G401 (cell line): ENCODE data around the gene SLC30A1. TPM values are rescaled to one million over a fixed set of nuclear protein-coding genes. Genes with fewer than 3 reads are reported as not detected.
"Not testable (repeated sequence)": the region's sequence is repeated elsewhere in the genome, so short reads cannot be mapped to it uniquely, and the experiment has no call there.

Source experiments
- DNase-seq: peaks from one replicate; pipeline ENCODE4 v3.0.0-alpha.2; 2015; ENCODE audit warnings: low spot score
- in situ Hi-C: cut with HindIII; loops from 2 replicates; pipeline ENCODE4 v1.10.0; 2016; ENCODE audit warnings: low sequenced_read_pairs, mixed read lengths
- total RNA-seq: library from RNA; depleted of rRNA; stranded (reverse); fragments of >200 nt; shearing (Covaris generic); gene quantifications from 2 replicates; pipeline ENCODE4 v1.2.3, GENCODE V29; 2014; rRNA removed

SLC30A1 gene, protein sequence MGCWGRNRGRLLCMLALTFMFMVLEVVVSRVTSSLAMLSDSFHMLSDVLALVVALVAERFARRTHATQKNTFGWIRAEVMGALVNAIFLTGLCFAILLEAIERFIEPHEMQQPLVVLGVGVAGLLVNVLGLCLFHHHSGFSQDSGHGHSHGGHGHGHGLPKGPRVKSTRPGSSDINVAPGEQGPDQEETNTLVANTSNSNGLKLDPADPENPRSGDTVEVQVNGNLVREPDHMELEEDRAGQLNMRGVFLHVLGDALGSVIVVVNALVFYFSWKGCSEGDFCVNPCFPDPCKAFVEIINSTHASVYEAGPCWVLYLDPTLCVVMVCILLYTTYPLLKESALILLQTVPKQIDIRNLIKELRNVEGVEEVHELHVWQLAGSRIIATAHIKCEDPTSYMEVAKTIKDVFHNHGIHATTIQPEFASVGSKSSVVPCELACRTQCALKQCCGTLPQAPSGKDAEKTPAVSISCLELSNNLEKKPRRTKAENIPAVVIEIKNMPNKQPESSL
- total RNA-seq, result 14.3 and 16.6 TPM in 2 replicates

DNA sequence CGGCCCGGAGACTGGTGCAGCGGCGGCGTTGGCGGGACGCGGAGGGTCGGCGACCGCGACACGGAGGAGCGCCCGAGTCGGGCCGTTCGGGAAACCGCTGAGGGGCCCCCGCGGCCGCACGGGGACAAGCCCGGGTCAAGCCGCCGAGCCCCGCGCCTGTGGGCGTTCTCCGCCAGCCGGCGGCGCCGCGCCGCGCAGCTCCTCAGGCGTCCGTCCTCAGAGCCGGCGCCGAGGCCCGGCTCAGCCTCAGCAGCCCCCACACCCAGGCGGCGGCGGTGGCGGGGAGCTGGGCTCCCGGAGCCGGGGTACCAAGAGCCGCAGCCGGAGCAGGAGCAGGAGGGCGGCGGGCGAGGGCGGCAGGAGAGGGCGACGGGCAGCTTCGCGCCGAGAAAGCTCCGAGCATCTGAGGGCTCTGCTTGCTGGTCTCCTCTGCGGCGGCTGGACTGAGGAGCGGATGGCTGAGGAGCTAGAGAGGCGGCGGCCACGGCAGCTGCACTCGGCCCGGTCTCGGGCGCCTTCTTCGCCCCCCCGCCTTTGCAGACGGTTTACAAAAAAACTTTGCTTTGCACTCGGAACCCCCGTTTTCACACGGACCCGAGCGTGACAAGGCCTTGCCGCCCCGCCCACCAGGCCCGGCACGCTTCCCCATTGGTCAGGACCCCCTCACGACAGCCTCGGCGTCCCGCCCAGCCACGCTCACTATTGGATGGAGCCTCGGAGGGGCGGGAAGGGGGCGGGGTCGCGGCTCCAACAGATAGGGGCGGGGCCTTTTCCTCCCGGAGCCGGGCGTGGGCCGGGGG lies at the start of gene SLC30A1:
TSS of gene SLC30A1 (minus strand) at position 522 of the 800 bp plus-strand sequence. CDS start 549 bp downstream, outside the sequence.
- in situ Hi-C loops, result no loop called here
- peak; percentile 98 for DNase-seq

DNA sequence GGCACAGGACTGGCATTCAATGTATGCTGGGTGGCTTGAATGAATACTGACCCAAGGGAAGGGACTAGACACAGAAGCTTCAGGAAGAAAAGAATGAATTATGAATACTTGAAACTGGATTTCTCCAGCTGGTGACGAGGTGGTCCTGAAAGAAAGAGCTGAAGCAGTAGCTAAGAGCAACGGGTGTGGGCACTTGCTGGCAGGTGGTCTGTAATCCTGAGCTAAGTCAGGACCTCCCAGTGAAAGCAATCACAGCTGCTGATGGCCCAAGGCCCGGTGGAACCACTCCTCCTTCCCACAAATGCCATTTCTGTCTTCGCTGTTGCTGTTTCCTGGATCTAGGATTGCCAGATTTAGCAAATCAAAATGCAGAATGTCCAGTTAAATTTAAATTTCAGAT lies 49.5 kb upstream of the SLC30A1 start:
- DNase-seq, result no peak
- in situ Hi-C loops, result no loop called here

DNA sequence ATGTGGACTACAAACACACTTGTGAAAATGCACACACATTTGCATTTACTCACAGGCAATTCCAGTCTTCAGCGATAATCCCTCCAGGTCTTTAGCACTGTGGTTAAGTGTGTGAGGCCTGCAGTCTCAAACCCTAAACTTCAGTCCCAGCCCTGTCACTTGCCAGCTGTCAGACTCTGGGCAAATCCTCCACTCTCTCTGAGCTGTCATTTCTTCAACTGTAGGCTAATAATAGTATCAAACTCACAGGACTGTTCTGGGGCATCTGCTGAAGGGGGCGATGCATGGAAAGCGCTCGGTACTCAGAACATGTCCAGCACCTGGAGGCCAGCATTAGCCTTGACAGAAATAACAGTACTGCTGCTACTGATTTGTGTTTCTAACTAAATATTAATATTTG lies 48.3 kb upstream of the SLC30A1 start:
- no peak for DNase-seq
- in situ Hi-C loops, result no loop called here

DNA sequence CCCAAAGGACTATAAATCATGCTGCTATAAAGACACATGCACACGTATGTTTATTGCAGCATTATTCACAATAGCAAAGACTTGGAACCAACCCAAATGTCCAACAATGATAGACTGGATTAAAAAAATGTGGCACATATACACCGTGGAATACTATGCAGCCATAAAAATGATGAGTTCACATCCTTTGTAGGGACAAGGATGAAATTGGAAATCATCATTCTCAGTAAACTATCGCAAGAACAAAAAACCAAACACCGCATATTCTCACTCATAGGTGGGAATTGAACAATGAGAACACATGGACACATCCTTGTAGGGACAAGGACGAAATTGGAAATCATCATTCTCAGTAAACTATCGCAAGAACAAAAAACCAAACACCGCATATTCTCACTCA lies 46.9 kb upstream of the SLC30A1 start:
- in situ Hi-C loops, DNase-seq: not testable (repeated sequence)

DNA sequence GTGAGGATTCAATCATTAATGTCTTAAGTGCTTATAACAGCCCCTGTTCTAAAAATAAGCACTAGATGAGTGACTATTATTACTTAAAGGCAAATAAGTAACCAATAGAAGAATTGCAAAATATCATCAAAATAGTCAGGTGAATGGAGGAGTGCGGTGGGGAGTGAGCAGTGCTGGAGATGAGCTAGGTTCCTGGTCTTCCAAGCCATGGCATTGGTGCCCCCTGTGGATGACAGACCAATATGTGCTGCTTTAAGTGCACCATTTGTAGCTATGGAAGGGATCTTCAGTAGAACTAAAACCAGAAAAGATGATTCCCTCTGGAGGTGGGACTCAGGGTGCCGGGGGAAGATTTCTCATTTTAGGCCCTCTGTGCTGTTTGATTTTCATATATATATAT lies 46.1 kb upstream of the SLC30A1 start:
- DNase-seq, result no peak
- in situ Hi-C loops, result no loop called here

DNA sequence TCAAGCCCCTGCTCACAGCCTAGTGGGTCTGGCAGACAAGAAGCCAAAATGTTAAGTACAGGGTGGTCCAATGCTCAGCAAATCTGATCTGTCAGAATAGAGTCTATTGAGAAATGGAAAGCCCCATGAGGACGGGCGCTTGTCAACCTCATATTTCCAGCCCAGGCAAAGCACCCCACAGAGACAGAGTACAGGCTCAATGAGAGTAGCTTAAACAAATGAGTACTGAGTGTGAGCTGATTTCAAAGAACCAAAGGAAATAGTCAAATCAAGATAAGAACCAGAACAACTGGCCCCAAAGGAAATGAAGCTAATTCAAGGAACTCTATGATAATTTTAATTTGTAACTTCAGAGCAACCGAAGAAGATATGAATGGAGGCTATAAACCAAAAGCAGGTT lies 44.6 kb upstream of the SLC30A1 start:
- in situ Hi-C loops, result no loop called here
- no peak for DNase-seq

DNA sequence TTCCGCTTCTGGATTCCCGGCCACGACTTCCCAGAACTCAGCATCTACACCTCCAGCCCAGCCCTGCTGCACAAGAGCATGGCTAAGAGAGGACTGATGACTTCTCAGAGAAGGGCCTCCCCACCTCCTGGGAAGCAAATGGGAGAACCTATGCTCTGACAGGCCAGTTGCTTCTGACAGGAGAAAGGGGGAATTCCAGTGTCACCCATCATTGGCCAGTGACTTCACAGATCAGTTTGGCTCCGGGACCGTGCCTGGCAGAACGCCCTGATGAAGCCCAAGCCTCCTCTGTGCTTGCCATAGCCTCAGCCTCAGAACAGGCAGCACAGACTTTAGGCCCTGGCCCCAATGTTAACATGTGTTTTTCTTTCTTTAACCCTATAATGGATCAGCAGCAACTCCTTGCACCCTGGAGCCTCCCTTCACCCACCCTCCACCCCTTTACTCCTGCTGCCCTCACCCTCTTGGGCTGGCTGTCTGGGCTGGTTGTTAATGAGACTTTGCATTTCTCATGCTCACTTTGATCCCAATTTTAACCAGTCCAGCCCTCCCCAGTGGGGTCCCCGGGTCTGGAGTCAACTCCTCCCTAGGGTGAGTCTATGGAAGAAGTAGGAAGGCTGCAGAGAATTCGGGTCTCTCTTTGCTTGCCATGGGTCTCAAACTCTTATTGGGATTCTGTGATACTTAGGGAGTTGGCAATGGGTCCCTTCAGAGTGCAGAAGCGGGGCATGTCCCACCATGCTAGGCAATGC lies 42.7 kb upstream of the SLC30A1 start:
- in situ Hi-C loops, result no loop called here
- no peak for DNase-seq

DNA sequence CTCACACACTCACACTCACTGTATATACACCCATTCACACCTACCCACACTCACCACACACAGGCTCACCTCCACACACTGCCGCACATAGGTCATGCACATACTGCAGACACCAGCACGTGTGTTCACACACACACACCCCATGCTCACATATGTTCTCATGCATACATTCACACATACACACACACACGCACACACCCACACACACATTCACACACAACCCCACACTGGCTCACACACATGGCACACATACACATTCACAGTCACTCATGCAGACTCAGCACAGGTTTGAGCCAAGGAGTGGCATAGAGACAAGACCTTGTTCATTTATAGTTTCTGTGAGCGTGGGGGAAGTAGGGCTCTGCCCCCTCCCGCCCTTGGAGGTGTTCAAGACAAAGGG lies 41.1 kb upstream of the SLC30A1 start:
- in situ Hi-C loops, result no loop called here
- DNase-seq, result no peak

DNA sequence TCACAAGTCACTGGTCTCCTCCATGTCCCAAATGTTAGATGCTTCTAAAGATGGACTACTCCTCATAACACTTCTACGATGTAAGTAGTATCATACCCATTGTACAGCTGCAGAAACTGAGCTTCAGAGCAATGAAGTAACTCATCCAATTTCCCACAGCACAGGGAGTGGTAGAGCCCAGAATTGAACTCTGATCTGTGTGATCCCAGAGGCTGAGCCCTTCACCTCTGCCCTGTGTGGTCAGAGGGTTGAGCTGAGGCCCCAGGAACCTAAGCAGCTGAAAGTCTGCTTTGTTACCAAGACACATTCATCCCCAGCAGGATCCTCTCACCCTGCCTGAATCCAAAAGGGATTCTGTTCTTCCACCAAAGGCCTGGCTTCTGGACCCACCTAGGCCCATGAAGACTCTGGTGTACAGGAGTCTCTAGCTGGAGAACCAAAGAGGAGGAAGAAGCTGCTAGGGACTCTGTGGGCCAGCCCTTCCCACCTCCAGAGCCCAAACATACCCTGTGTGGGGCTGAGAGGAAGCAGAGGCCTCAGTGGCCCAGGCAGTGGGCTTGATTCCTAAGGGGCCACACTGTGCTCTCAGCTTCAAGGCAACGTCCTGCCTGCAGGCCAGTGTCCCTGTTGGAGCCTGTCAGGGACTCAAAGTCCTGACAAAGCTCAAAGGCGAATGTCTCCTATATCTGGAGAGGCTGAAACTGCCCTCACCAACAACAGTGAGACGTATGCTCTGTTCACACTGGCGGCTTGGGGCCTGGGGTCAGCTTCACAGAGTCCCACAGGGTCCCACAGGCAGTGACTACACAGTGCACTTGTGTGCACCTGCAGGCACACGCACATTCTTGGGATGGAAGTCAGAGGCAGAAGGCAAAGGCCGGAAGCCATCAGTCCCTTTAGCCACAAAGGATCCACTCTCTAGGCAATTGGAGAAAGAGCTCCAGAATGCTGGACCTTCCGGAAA lies 40.4 kb upstream of the SLC30A1 start:
- DNase-seq, result no peak
- in situ Hi-C loops, result no loop called here

DNA sequence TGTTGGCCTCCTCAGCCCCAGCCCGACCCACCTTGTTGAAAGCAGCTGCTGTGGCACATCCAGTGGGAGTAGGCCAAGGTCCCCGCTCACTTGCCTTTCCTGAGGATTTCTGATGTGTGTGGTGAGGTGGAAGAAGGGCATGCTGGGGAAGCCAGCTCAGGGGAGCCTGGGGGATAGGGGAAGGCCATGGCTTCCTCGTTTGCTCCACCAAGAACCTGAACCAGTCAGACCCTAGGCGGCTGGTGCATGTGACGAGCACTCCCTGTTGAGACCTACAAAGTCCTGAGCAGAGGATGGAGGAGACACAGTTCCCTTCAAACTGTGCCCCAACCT lies 38.0 kb upstream of the SLC30A1 start:
- DNase-seq, result no peak
- in situ Hi-C loops, result no loop called here

DNA sequence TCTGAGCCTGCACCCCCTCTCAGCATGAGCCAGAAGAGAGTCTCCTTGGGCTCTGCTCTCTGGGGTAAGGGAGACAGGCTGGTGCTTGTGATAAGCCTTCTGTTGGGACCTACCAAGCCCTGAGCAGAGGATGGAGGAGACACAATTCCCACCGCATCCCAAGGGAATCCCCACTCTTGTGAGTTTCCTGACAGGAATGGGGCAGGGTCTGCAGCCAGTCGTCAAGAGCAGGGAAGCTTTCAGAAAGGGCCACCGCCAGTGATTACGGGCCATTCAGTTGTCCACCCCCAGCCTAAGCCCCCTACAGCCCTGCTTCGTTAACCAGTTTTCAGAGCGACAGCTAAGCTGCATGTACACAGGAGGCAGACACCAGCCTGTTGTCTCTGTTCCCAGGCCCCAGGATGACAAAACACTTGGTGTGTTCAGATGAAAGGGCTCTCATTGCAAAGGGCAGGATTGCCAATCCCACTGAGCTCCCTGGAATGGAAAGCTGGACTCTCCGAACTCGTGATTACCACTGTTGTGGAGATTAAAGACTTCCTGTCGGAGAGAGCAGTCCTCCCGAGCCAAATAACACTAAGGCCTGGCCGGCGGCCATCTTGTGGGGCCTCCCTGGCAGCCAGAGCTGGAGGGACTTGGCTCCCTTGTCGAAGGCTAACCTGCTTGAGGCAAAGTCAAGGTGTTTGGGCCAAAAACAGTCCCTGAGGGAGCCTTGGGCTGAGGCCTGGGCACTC lies 37.4 kb upstream of the SLC30A1 start:
- in situ Hi-C loops, result no loop called here
- peak; percentile 90 for DNase-seq

DNA sequence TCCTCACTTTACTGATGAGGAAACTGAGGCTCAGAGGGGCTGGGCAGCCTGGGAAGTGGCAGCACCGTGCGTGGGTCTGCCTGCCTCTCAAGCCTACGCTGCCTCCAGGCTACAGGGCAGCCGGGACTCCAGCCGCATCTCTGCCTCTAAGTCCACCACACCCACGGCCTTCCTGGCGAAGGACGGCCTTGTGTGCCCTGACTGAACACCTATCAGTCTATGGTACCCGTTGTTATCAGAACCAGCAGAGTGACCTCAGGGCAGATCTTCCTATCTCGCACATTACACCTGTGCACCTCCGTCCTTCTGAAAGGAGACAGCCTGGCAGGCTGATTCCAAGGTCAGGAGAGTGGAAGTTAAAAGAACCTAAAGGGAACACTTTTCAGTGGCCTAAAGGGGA lies 35.7 kb upstream of the SLC30A1 start:
- in situ Hi-C loops, result no loop called here

DNA sequence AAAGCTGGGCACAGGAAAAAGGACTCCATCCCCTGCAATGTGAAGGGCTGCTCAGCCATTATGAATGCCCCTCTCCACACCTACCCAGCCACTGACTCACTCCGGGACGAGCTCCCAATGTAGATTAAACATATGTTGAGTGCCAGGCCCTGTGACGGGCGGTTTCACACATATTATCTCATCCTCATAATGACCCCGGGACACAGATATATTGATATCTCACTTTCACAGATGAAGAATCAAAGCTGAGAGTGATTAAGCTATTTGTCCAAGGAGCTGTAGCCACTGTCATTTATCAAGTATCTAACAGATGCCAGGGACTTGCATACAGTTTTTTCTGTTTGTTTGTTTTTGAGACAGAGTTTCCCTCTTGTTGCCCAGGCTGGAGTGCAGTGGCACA lies 35.0 kb upstream of the SLC30A1 start:
- in situ Hi-C loops, result no loop called here
- no peak for DNase-seq

More for the DNA sequence above, 35.7 kb upstream of the SLC30A1 start:
- DNase-seq, result no peak

DNA sequence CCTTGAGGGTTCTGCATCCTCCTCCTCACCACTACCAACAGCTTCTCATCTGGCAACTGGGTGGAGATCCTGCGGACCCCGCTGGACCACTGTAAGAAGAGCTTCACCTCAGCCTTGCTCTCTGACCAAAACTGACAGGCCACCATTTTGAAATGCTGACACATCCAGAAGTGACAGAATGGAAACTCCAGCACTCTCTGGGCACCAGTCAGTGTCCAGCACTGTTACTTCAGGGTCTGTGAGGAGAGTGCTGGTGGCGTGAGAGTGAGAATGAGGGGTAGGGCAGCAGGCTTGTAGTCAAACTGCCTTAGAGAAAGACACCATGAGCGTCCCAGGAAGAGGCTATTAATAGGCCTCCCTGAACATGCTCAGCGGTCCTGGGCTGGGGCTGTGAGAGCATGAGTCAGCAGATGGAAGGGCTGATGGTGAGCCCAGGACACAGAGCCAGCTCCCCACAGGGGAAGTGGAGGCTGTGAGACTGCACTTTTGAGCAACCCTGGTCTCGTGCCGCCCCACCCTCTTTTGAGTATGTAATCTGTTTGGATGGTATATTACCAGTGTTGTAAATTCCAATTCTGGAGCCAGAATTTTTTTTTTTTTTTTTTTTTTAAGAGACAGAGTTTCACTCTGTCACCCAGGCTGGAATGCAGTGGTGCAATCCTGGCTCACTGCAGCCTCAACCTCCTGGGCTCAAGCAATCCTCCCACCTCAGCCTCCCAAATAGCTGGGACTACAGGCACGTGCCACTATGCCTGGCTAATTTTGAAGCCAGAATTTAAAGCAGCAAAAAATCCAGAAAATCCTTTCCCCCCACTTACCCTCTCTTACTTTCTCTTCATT lies 34.4 kb upstream of the SLC30A1 start:
- DNase-seq, result peak; percentile 40
- in situ Hi-C loops, result no loop called here

DNA sequence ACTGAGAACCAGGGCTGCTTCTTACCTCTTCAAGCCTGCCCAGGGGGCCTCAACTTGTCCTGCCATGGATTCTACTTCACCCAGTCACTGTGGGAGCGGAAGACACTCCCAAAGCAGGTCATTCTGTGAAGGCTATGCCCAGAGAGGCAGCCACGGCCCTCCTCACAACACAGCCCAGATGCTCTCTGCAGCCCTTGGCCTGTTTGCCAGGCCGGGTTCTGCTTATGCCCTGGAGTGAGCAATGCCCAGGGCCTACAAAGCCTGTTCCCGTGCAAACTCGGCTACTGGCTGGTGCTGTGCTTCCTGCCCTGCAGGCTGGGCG lies 33.8 kb upstream of the SLC30A1 start:
- in situ Hi-C loops, result no loop called here
- DNase-seq, result no peak

DNA sequence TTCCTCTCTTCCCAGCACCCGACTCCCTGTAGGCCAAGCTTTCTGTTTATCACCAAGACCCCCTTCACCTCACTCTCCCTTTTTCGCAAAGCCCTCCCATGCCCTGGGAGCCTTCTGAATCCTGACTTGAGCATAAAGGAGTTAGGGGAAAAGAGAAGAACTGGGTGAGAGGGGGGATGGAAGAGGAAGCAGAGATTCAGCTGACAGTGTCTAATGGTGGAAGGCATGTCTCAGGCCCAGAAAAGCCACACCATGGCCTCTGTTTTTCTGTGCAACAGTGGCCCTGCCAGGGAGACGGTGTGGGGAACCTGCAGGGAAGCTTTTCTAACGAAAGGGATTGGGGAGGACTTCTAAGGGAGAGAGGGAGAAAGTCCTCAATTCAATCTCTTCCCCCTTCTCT lies 32.9 kb upstream of the SLC30A1 start:
- no peak for DNase-seq
- in situ Hi-C loops, result no loop called here

DNA sequence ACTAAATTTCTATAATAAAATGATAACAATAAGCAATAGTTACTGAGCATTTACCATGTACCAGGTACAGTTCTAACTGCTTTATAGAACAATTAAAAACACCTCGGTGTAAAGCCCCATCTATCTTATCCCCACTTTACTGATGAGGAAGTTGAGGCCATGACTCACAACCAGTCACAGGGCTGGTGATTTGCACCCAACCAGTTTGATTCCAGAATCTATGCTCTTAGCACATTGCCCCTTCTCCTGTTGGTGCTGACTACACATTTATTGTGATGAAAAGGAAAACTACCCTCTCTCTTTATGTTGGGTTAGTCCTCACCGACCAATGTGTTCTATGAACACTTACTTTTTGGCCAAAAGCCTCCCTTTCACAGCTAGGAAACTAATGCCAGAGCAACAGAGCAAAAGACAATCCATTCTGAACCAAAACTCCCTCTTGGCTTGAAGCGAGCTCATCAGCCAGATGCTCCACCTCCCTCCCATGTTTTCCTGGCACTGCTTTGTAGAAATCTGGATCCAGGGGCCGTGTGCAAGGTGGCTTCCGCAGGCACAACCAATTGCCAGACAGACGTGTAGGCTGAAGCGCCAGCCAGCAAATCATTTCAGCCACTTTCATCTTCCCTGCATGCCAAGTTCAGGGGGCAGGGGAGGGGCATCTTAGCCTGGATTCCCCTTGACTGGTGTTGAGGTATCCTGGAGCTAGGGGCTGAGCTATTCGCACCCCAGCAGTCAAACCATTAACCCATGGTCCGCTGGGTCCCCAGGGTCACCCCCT lies 32.0 kb upstream of the SLC30A1 start:
- DNase-seq, result peak; percentile 70
- in situ Hi-C loops, result no loop called here
